HG03066 (cell line): ENCODE measurements around the gene NOSIP.

Experiments used
- ATAC-seq: cut with Tn5 transposase; IDR thresholded peaks from one replicate; pipeline ENCODE4 v1.9.1; 2021; ENCODE audit warnings: low read depth; ENCODE audit not compliant: unreplicated experiment

Gene NOSIP

DNA sequence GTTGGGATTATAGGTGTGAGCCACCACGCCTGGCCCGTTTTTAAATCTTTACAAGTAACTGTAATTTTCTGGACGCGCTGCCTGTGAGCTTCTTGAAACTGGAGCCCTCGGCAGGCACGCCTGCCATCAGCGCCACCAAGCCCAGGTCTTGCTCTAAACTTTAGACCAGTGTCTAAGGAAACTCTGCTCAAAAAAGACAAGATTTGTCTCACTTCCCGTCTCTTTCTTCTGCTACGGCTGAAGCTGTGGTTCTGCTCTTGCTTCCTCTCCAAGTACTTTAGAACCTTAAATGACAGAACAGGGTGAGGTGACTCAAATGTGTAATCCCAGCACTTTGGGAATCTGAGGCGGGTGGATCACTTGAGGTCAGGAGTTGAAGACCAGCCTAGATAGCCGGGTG is 27.6 kb downstream of the NOSIP start:
- no peak for ATAC-seq

DNA sequence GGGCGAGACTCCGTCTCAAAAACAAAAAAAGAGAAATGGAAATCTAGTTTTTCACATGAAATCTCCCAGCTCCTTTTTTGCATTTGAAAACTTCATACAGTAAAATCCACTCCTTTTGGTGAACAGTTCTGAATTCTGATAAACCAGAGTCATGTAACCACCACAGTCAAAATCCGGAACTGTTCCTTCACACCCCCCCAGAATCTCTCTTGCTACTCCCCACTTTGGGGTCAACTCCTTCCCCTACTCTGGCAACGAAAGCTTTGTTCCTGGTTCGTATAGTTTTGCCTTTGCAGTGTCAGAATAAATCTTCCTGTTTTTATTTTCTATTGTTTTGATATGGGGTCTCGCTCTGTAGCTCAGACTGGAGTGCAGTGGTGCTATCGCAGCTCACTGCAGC is 28.8 kb downstream of the NOSIP start:
- ATAC-seq: no peak

DNA sequence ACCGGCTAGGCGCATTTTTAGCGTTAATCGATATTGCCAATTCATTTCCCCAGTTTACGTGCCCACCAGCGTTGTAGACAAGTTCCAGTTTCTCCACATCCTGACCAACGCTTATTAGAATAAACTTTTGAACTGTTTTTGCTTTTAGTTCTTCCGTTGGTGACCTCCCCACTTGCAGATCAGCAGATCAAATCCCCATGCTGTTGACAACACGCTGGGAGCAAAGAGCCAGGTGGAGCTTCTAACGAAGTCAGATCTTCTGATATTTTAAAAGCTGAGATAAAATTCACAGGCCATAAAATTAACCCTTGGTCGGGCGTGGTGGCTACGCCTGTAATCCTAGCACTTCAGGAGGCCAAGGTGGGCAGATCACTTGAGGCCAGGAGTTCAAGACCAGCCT is 31.3 kb downstream of the NOSIP start:
- ATAC-seq: no peak

DNA sequence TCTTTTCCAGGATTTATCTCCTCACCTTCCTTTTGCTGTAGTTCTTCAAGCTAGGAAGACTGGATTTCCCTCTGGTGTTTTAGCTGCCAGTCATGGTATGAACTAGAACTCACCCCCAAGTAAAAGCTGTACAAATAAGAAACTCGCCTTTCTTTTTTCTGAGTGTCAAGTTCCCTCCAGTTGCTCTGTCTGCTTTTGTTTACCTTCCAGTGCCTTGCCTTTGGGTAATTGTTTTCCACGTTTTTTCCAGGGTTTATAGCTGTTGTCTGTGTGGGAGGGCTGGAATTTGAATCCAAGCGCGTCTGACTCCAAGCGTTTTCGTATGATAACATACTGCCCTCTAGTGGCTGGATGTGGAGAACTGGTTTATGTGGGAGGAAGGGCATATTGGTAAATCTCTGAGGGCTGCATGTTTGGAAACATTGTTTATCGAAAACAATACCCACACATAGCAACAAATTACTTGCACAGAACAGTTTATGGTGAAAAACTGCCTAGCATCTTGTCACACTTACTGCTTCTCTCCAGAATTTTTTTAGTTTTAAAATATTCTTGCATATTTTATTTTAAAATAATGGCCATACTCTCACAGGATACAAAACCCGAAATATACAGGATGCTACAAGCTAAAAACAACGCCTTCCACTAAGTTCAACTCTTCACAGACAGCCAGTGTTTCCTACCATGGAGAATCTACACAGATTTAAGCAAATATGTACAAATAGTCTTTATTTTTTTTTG is 33.4 kb downstream of the NOSIP start:
- no peak for ATAC-seq

DNA sequence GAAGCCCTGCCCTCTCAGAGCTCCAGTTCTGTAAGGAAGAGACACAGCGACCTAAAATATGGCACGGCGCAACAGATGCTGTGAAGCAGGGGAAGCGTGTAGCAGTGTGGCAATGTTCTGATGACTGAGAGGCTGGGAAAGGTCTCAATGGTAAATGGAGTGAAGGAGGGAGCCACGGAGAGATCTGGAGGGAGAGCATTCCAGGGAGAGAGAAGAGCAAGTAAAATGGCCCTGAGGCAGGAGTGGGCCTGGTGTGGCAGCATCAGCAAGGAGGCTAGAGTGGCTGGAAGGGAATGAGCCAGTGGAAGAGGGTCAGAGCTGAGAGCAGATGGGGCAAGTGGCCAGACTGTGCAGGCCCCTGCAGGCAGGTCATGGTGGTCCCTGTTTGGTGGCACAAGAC is 36.2 kb downstream of the NOSIP start:
- no peak for ATAC-seq

DNA sequence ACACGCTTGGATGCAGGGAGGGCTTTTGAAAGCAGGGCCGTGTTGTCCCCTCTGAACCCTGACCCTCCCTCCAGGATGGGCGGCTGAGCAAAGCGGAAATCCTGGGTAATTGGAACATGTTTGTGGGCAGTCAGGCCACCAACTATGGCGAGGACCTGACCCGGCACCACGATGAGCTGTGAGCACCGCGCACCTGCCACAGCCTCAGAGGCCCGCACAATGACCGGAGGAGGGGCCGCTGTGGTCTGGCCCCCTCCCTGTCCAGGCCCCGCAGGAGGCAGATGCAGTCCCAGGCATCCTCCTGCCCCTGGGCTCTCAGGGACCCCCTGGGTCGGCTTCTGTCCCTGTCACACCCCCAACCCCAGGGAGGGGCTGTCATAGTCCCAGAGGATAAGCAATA is 37.3 kb downstream of the NOSIP start:
- ATAC-seq: no peak

DNA sequence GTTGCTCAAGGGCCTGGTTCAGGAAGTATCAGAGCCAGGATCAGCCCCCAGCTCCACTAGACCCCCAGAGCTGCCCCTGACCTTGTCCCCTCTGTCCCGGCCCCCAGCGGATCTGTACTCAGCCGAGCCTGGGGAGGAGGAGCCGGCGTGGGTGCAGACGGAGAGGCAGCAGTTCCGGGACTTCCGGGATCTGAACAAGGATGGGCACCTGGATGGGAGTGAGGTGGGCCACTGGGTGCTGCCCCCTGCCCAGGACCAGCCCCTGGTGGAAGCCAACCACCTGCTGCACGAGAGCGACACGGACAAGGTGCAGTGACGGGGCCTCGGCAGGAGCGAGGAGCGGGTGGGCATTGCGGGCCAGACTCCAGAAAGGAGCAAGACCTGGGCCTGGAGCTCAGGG is 37.9 kb downstream of the NOSIP start:
- ATAC-seq: no peak

DNA sequence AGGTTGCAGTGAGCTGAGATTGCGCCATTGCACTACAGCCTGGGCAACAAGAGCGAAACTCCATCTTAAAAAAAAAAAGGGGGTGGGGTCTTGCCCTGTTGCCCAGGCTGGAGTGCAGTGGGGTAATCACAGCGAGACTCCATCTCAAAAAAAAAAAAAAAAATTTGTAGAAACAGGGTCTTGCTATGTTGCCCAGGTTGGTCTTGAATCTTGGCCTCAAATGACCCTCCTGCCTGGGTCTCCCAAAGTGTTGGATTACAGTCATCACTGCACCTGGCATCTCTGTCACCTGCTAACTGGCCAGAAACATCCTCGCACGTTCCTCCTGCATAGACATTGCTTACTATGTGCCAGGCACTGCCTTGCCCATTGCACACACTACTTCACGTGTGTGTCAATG is 38.4 kb downstream of the NOSIP start:
- no peak for ATAC-seq

DNA sequence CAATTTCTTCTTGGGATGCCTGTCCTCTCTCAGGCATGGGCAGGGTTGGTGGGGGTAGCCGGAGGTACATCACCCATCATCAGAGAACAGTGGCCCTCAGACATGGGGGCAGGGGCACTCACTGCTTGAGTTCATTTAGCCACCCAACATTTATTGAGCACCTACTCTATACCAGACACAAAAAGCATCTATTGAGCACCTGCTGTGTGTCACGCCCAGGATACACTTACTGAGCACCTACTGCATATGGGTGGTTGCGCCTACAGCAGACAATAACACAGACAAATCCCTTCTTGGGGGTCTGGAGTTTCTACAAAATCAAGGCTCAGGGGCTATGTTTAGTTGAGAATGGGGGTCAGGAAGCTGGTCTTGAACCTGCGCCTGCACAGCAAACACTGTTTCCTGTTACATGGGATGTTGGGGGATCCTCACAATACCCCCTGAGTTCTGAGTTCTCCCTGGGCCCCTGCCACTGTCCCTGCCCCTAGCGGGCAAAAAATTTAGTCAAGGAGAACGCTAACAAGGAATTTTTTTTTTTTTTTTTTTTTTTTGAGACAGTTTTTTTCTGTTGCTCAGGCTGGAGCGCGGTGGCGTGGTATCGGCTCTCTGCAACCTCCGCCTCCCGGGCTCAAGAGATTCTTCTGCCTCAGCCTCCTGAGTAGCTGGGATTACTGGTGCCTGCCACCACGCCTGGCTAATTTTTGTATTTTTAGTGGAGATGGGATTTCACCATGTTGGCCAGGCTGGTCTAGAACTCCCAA is 41.0 kb downstream of the NOSIP start:
- no peak for ATAC-seq

DNA sequence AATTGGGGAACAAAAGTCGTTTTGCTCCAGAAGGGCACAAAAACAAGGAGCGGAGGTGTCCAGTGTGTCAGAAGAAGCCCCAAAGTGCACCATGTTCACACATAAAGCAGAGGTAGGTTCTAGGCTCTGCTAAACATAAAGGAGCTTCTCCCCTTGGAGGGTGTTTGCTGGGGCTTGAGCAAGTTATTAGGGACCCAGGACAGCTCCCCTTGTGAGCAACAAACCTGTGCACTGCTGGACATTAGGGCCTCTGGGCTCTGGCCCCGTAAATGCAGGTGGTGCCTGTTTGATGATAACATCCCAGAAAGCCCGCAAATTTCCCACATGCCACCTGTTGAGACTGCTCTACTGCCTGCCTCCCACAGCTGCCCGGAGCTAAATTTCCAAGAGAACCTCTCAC is 41.7 kb downstream of the NOSIP start:
- ATAC-seq: no peak

DNA sequence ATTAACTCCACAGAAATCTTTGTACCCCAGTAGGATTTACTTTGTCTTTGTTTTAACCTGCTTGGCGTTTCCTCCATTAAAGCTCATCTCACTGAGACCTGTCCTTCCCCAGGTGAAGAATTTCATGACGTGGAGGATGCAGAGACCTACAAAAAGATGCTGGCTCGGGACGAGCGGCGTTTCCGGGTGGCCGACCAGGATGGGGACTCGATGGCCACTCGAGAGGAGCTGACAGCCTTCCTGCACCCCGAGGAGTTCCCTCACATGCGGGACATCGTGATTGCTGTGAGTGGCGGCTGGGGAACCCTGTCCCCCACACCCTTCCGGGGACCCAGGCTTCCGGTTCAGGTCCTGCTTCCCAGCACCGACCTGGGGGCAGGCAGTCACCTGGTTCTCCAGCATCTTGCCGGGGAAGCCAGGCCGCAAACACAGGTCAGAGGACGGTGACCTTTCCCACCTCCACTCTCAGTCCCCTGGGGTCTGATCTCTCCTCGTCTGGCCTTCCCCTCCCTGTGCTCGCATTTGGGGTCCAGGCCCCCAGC is 43.4 kb downstream of the NOSIP start:
- no peak for ATAC-seq

DNA sequence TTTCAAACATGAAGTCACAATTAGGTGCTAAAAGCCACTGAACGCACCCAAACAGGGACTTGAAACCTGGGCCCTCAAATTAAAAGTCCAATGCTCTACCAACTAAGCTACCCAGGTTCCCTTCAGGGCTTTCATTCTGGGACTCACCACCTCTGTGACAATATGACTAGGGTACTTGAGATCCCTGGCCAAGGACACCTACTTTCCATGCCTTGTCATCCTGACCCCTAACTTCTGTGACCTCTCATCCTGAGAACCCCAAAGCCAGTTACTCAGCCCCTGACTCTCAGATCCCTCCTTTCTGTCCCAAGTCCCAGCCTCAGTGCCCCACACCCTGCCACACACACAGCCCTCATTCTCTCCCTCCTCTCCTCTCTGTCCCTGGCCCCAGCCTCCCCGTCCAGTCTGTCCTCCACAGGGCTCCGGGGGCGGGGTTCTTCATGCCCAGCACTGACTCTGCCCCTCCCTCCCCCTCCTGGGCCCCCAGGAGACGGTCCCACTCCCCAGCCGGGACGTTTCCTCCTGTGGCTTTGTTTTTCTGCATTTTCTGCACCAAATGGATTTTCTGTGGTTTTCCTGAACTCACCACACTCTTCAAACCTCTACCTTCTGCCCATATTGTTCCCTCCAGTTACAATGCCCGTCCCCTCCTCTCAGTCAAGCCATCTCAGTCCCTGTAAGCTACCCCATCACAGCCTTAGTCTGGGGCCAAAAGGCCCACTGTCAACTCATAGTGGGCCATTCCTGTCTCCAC is 45.5 kb downstream of the NOSIP start:
- ATAC-seq: no peak

DNA sequence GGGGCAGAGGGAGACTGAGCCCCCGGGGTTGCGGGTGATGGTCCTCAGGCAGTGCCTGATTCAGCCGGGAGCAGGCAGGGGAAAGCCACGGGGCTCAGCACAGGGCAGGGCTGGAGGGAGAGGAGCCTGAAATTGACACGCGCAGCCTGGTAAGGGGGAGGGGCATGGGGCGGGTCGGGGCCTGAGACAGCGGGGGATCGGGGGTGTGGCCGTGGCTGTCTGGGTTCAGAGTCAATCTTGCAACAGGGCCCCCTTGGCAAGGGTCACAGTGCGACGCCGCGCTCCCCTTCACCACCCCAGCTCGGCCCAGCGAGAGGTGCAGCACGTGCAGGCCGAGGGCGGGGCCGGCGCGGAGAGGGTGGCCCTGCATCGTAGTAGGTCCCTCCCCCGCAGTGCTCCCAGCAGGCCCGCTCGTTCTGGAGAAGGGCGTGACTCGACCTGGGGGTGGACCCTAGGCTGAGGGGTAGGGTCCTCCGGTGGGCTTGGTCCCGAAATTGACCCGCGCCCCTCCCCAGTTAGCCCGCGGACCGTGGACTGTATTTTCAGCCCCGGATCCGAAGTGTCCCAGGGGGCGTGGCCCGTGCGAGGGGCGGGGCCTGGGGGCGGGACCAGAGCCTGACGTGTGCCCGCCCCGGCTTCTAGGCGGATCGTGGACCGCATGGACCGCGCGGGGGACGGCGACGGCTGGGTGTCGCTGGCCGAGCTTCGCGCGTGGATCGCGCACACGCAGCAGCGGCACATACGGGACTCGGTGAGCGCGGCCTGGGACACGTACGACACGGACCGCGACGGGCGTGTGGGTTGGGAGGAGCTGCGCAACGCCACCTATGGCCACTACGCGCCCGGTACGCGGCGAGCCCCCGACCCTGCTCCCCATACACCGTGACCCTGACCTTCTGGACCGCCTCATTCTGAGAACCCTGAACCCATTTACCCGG is 46.5 kb downstream of the NOSIP start:
- ATAC-seq: peak; percentile 69

DNA sequence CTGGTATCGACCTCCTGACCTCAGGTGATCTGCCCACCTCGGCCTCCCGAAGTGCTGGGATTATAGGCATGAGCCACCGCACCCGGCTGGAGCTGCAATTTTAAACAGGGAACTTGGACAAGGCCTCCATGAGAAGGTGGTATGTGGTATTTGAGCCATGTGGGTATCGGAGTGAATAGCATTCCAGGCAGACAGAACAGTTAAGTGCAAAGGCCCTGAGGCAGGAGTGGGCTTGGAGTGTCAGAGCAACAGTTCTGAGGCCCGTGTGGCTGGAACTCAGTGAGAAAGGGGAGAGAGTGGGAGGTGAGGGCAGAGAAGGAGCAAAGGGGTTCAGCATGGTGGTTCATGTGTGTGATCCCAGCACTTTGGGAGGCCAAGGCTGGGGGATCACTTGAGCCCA is 49.6 kb downstream of the NOSIP start:
- ATAC-seq: no peak

DNA sequence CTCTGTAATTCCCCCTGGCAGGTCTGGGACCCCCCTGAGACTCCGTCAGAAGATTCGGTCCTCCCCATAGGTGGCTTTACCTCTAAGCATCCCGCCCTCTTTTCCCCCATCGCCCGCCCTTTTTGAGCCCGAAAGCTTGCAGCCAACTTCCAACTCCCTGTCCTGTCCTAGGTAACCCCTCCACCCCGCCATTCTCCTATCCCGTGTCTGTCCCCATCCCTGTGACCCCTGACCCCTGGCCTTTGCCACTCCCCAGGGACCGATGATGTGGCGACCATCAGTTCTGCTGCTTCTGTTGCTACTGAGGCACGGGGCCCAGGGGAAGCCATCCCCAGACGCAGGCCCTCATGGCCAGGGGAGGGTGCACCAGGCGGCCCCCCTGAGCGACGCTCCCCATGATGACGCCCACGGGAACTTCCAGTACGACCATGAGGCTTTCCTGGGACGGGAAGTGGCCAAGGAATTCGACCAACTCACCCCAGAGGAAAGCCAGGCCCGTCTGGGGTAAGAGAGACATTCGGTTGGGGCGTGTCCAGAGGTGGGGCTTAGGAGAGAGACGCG is 52.1 kb downstream of the NOSIP start:
- no peak for ATAC-seq

DNA sequence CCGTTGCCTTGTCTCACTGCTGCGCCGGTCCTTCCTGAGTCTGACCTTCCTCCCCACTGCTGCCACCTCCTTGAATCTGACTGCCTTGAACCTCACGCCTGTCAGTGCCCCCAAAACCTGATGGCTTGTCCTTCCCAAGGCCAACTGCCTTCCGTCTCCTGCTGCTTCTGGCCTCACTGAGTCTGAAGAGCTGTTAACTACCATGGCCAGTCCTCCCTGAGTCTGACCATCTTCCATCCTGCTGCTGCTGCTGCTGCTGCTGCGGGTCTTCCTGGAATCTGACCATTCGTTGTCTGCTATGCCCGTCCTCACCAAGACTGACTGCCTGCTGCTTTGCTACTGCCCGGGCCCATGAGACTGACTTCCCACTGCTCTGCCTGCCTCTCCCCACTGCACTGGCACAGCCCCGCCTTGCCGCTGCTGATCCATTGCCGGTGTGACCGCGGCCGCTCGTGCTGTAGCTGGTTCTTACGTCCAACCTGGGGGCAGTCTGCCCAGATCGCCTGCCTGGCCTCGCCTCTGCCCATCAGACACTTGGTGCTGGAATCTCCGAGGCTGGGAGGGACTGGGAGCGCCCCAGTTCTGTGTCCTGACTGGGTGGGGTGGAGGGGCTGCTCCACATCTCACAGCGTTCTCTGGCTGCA is 55.4 kb downstream of the NOSIP start:
- ATAC-seq: no peak

DNA sequence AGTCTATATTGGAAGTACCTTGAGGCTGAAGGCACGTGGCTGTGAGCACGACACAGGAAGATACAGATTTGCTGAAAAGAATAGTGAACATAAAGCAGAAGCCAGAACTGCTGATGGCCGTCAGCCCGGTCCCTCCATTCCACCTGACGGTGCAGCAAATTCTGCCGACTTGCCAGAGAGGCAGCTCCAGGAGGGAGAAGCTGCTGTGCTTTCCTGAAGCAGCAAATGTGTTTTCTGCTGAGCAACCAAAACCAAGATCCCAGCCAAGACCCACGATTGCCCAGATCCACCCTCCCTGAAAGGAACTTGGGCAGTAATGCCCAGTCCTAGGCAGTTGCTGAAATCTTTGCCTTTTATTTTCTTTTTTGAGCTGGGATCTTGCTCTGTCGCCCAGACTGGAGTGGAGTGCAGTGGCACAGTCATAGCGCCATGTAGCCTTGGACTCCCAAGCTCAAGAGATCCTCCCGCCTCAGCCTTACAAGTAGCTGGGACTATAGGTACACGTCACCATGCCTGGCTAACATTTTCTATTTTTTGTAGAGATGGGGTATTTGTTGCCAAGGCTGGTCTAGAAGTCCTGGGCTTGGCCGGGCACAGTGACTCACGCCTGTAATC is 59.5 kb downstream of the NOSIP start:
- ATAC-seq: no peak

DNA sequence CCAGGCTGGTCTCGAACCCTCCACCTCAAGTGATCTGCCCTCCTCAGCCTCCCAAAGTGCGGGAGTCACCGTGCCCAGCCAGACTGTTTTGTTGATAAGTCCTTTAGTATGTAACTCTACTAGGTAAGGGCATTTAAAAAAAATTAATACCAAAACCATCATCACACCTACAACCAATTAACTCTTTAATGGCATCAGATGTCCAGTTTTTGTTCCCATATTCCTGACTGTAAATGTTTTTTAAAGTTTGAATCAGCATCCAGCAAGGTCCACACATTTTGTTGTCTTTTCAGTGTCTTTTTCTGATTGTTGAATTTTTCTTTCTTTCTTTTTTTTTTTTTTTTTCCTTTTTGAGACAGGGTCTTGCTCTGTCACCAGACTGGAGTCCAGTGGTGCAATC is 62.3 kb downstream of the NOSIP start:
- ATAC-seq: no peak

DNA sequence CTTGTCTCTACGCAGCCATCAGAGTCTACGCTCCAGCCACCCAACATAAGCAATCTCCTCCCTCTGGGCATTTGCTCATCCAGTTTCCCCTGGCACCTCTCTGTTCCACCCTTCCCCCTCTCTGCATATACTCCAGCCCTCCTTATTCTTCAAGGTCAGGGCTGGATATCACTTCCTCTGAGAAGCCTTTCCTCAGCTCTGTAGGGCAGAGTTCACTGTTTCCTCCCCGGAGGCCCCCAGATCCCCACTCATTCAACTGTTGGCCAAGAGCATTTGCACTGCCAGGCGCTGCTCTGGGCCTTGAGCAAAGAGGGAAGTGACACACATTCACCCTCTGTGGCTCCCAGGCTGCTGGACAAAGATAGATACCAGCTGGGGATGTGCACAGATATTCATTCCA is 64.6 kb downstream of the NOSIP start:
- no peak for ATAC-seq
